ENCODE results near the gene ADAMTSL1. TPM values are rescaled to one million over a fixed set of nuclear protein-coding genes. Genes with fewer than 3 reads are reported as not detected.

ADAMTSL1 gene
- total RNA-seq, 2 experiments from 2014 or later: not detected

DNA sequence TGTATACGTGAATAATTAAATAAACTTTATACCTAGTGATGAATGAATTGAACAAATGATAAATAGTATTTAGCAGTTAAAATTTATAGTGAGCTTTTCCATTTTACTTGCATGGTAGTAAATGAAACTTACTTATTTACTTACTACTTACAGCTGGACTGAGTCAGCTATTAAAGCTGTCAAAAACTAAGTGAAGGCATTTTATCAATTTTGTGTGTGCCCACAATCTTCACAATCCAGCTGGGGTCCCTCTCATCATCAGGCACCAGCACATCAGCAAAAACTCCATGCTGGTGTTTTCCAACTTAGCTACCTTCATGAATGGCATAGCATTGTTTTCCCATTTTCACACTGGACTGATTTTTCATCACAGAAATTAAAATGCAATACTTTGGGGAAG lies 478.0 kb downstream of the ADAMTSL1 start:
- BruUV-seq (replicated peaks): no TSS peak
- Histone ChIP-seq H3K36me3 (ENCODE audit: insufficient read depth, low read length) (no peaks in the 10 kb centered on the region), H3K4me1 (ENCODE audit: insufficient read depth, low read length, poor library complexity, severe bottlenecking) (no peaks in the 10 kb centered on the region), H2AFZ (ENCODE audit: low read length) (no peak overlapping the region), H3K27ac (ENCODE audit: low read depth, low read length, poor library complexity, severe bottlenecking) (no peak overlapping the region), H4K20me1 (ENCODE audit: insufficient read depth, low read length) (no peaks in the 10 kb centered on the region), H3K9me2 (ENCODE audit: insufficient read depth, low read length) (no peaks in the 10 kb centered on the region), H3K4me2 (ENCODE audit: low read length) (no peak overlapping the region), H3K4me3 (ENCODE audit: low read depth, low read length, poor library complexity, severe bottlenecking) (no peak overlapping the region), H3K9me3 (ENCODE audit: low read length) (no peaks in the 10 kb centered on the region), H3K79me2 (ENCODE audit: insufficient read depth, low read depth, low read length) (no peaks in the 10 kb centered on the region)
- ChIA-PET CTCF (ENCODE audit: unreplicated experiment) (no interaction called here), POLR2A (interaction anchor here (0.6 to 1.0 kb wide), 2 partner anchors 17 to 310 kb away, joined by 3 to 4 read pairs; no protein-coding TSS in a partner anchor)
- DNase-seq (ENCODE audit: low spot score): no peak
- TF ChIP-seq EZH2phosphoT487 (IDR thresholded peaks at IDR 0.05; ENCODE audit: borderline replicate concordance, low read depth, low read length): no peak
- intact Hi-C loops (cut with micrococcal nuclease; ENCODE audit: unreplicated experiment): no loop called here

DNA sequence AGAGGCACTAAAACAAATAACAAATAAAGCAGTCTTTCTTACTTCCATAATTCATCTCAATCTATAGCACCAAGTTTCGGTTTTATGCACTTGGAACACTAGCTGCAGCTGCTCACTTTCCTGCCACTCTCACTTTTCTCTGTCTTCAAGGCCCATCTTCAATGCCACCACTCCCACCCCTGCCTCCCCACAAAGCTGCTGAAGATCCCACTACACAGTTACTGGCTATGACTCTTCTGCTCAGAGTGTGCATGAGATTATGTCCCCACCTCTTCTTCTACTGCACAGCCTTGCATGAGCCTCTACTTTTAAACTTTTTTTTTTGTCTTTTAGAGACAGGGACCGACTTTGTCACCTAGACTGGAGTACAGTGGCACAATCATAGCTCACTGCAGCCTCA lies 481.7 kb downstream of the ADAMTSL1 start:
- no peaks in the 10 kb centered on the region for H3K9me2 ChIP-seq (ENCODE audit: insufficient read depth, low read length)
- DNase-seq (ENCODE audit: low spot score): no peak
- no peaks in the 10 kb centered on the region for H3K79me2 ChIP-seq (ENCODE audit: insufficient read depth, low read depth, low read length)
- no TSS peak for BruUV-seq (replicated peaks)
- no peaks in the 10 kb centered on the region for H4K20me1 ChIP-seq (ENCODE audit: insufficient read depth, low read length)
- ChIA-PET CTCF (ENCODE audit: unreplicated experiment) (no interaction called here), POLR2A (interaction anchor here (0.6 to 0.7 kb wide), 2 partner anchors 23 to 216 kb away, joined by 3 read pairs; no protein-coding TSS in a partner anchor)
- no peak overlapping the region for H3K4me3 ChIP-seq (ENCODE audit: low read depth, low read length, poor library complexity, severe bottlenecking)
- no peaks in the 10 kb centered on the region for H3K4me1 ChIP-seq (ENCODE audit: insufficient read depth, low read length, poor library complexity, severe bottlenecking)
- intact Hi-C loops (cut with micrococcal nuclease; ENCODE audit: unreplicated experiment): no loop called here
- TF ChIP-seq, protein P1, sequence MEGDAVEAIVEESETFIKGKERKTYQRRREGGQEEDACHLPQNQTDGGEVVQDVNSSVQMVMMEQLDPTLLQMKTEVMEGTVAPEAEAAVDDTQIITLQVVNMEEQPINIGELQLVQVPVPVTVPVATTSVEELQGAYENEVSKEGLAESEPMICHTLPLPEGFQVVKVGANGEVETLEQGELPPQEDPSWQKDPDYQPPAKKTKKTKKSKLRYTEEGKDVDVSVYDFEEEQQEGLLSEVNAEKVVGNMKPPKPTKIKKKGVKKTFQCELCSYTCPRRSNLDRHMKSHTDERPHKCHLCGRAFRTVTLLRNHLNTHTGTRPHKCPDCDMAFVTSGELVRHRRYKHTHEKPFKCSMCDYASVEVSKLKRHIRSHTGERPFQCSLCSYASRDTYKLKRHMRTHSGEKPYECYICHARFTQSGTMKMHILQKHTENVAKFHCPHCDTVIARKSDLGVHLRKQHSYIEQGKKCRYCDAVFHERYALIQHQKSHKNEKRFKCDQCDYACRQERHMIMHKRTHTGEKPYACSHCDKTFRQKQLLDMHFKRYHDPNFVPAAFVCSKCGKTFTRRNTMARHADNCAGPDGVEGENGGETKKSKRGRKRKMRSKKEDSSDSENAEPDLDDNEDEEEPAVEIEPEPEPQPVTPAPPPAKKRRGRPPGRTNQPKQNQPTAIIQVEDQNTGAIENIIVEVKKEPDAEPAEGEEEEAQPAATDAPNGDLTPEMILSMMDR (conservative IDR thresholded peaks at IDR 0.05; ENCODE audit: low read length): no peak
- TF ChIP-seq EZH2phosphoT487 (IDR thresholded peaks at IDR 0.05; ENCODE audit: borderline replicate concordance, low read depth, low read length): no peak
- no peaks in the 10 kb centered on the region for H3K9me3 ChIP-seq (ENCODE audit: low read length)
- no peak overlapping the region for H3K4me2 ChIP-seq (ENCODE audit: low read length)
- no peaks in the 10 kb centered on the region for H3K36me3 ChIP-seq (ENCODE audit: insufficient read depth, low read length)
- H2AFZ ChIP-seq (ENCODE audit: low read length): no peak overlapping the region
- no peak overlapping the region for H3K27ac ChIP-seq (ENCODE audit: low read depth, low read length, poor library complexity, severe bottlenecking)

Small RNA genes lying within 50 kb of the gene (microRNA-seq; reads per million reads assigned to microRNA genes)
- gene MIR3152 (ENCODE audit: borderline replicate concordance): not detected

Small RNA genes lying within 50 kb of the gene (small RNA-seq; reads per million reads assigned to genes)
- gene MIR3152: not detected
